Effector memory CD4-positive, alpha-beta T cell (primary cell): ENCODE data around the gene CEP350.

ENCODE experiments used
- DNase-seq, 3 donors: peaks; one replicate each; pipeline ENCODE4 v3.0.0-alpha.2; 2020
- H3K27ac ChIP-seq: 2 replicates; pipeline ENCODE4 v1.7.0; 2013; ENCODE audit warnings: mild to moderate bottlenecking, low read length, moderate library complexity; ENCODE audit not compliant: insufficient read depth, poor library complexity, severe bottlenecking
- H3K27me3 ChIP-seq: replicated peaks from 2 replicates; pipeline ENCODE4 v1.7.0; 2013; ENCODE audit warnings: mild to moderate bottlenecking, low read length; ENCODE audit not compliant: insufficient read depth, control insufficient read depth, poor library complexity, severe bottlenecking
- H3K36me3 ChIP-seq: 2 replicates; pipeline ENCODE4 v1.7.0; 2013; ENCODE audit warnings: mild to moderate bottlenecking, low read length, moderate library complexity; ENCODE audit not compliant: control insufficient read depth, insufficient read depth
- H3K4me1 ChIP-seq: 2 replicates; pipeline ENCODE4 v1.7.0; 2013; ENCODE audit warnings: low read length, mild to moderate bottlenecking; ENCODE audit not compliant: control insufficient read depth, insufficient read depth, poor library complexity, severe bottlenecking
- H3K4me3 ChIP-seq: 2 replicates; pipeline ENCODE4 v1.7.0; 2013; ENCODE audit warnings: low read length, low read depth, mild to moderate bottlenecking; ENCODE audit not compliant: insufficient read depth, poor library complexity, severe bottlenecking
- H3K9me3 ChIP-seq: 2 replicates; pipeline ENCODE4 v1.7.0; 2013; ENCODE audit warnings: mild to moderate bottlenecking, low read length, moderate library complexity; ENCODE audit not compliant: control insufficient read depth
- total RNA-seq, 3 donors: gene quantifications; one replicate each; lab custom pipeline; 2026; lab: John Stamatoyannopoulos, UW

CEP350 gene
- total RNA-seq = 208 to 281 (median 226) reads per million in 3 donors

GRCh38 chr1:179954493-179955286 is at the start of gene CEP350:
CEP350 (plus strand) TSS chr1:179954810; CDS start chr1:179986182, 31,372 bp downstream.
- H3K4me3 ChIP-seq = peak within 1 kb of the TSS; percentile 96
- no peaks in the 10 kb centered on the region for H3K9me3 ChIP-seq
- H3K27me3 ChIP-seq = no peaks in the 10 kb centered on the region
- H3K36me3 ChIP-seq = no peaks in the 10 kb centered on the region
- peak; percentile 95 to 98 (median 97) for DNase-seq
- peak within 1 kb of the TSS; percentile 92 for H3K27ac ChIP-seq
- H3K4me1 ChIP-seq = peaks cover 18% of the 10 kb centered on the region

GRCh38 chr1:179910934-179911333 is 43.7 kb upstream of the CEP350 start:
- Histone ChIP-seq H3K27me3 (no peaks in the 10 kb centered on the region), H3K4me3 (no peak overlapping the region), H3K9me3 (no peaks in the 10 kb centered on the region), H3K4me1 (no peaks in the 10 kb centered on the region), H3K36me3 (peaks cover 62% of the 10 kb centered on the region), H3K27ac (no peak overlapping the region)
- DNase-seq = no peak

GRCh38 chr1:179911812-179912211 is 42.8 kb upstream of the CEP350 start:
- Histone ChIP-seq H3K36me3 (peaks cover 64% of the 10 kb centered on the region), H3K4me3 (no peak overlapping the region), H3K4me1 (no peaks in the 10 kb centered on the region), H3K27me3 (no peaks in the 10 kb centered on the region), H3K27ac (no peak overlapping the region), H3K9me3 (no peaks in the 10 kb centered on the region)
- no peak for DNase-seq

- no peaks in the 10 kb centered on the region for H3K4me1 ChIP-seq
- no peak for DNase-seq
- no peak overlapping the region for H3K27ac ChIP-seq
- H3K27me3 ChIP-seq = no peaks in the 10 kb centered on the region
- no peak overlapping the region for H3K4me3 ChIP-seq
- H3K36me3 ChIP-seq = peaks cover 46% of the 10 kb centered on the region
- H3K9me3 ChIP-seq = no peaks in the 10 kb centered on the region
These were observed 36.8 kb upstream of the CEP350 start for GRCh38 chr1:179917601-179918429.

GRCh38 chr1:179921472-179921871 is 33.1 kb upstream of the CEP350 start:
- Histone ChIP-seq H3K9me3 (no peaks in the 10 kb centered on the region), H3K27me3 (no peaks in the 10 kb centered on the region), H3K4me1 (no peaks in the 10 kb centered on the region), H3K36me3 (peaks cover 18% of the 10 kb centered on the region), H3K27ac (no peak overlapping the region), H3K4me3 (no peak overlapping the region)
- no peak for DNase-seq

- no peaks in the 10 kb centered on the region for H3K9me3 ChIP-seq
- no peak overlapping the region for H3K27ac ChIP-seq
- no peak overlapping the region for H3K4me3 ChIP-seq
- peaks cover 16% of the 10 kb centered on the region for H3K36me3 ChIP-seq
- H3K4me1 ChIP-seq = no peaks in the 10 kb centered on the region
- DNase-seq = no peak
- H3K27me3 ChIP-seq = no peaks in the 10 kb centered on the region
These were observed 32.4 kb upstream of the CEP350 start for GRCh38 chr1:179921981-179922872.

- Histone ChIP-seq H3K9me3 (no peaks in the 10 kb centered on the region), H3K4me3 (no peak overlapping the region), H3K27ac (no peak overlapping the region), H3K4me1 (no peaks in the 10 kb centered on the region), H3K36me3 (peaks cover 8% of the 10 kb centered on the region), H3K27me3 (no peaks in the 10 kb centered on the region)
- DNase-seq = no peak
These were observed 31.6 kb upstream of the CEP350 start for GRCh38 chr1:179923029-179923428.

- H3K4me1 ChIP-seq = no peaks in the 10 kb centered on the region
- H3K4me3 ChIP-seq = no peak overlapping the region
- no peak overlapping the region for H3K27ac ChIP-seq
- no peaks in the 10 kb centered on the region for H3K27me3 ChIP-seq
- H3K9me3 ChIP-seq = no peaks in the 10 kb centered on the region
- no peak for DNase-seq
- H3K36me3 ChIP-seq = peaks cover under 1% of the 10 kb centered on the region
These were observed 30.3 kb upstream of the CEP350 start for GRCh38 chr1:179924268-179924667.

GRCh38 chr1:179925302-179925701 is 29.3 kb upstream of the CEP350 start:
- Histone ChIP-seq H3K4me1 (no peaks in the 10 kb centered on the region), H3K27ac (no peak overlapping the region), H3K4me3 (no peak overlapping the region), H3K36me3 (no peaks in the 10 kb centered on the region), H3K27me3 (no peaks in the 10 kb centered on the region), H3K9me3 (no peaks in the 10 kb centered on the region)
- DNase-seq = no peak
